Measurements from ENCODE around the gene FLOT1. TPM values are rescaled to one million over a fixed set of nuclear protein-coding genes. Genes with fewer than 3 reads are reported as not detected.

Gene FLOT1
- total and polyA plus RNA-seq, 9 of the 15 experiments (the other 6 are each of a cell fraction or from before 2014, with no cell fraction given) = 11.7 to 149 (median 118) TPM

- TF ChIP-seq THAP12 (CRISPR knock-in tag; IDR thresholded peaks at IDR 0.05) = peak; percentile 81
- peak; percentile 53; the same call in 1 of the 2 replicates for TF ChIP-seq JUND (IDR thresholded peaks at IDR 0.05; ENCODE audit: borderline replicate concordance, low read depth, low read length)
- TF ChIP-seq JUND (tag; IDR thresholded peaks at IDR 0.05; ENCODE audit: borderline replicate concordance, low read depth, low read length) = no peak
- no peak for TF ChIP-seq EZH2 (IDR thresholded peaks at IDR 0.05; ENCODE audit: borderline replicate concordance, low read depth, low read length)
- TF ChIP-seq FIP1L1 (IDR thresholded peaks at IDR 0.05; ENCODE audit: low read depth, low read length, poor library complexity, severe bottlenecking) = no peak
- 0 out of 2 replicates have a peak, but pooled peaks have one; percentile 27 for TF ChIP-seq ELK3 (CRISPR knock-in tag; IDR thresholded peaks at IDR 0.05)
- TF ChIP-seq U2AF2 (optimal IDR thresholded peaks at IDR 0.05; ENCODE audit: low read depth, low read length) = no peak
- no peak for TF ChIP-seq SRSF9 (IDR thresholded peaks at IDR 0.05; ENCODE audit: borderline replicate concordance, low read depth, low read length)
- no peak for TF ChIP-seq BDP1 (IDR thresholded peaks at IDR 0.05; ENCODE audit: insufficient read depth, insufficient read length)
- no peak for TF ChIP-seq KDM5B (IDR thresholded peaks at IDR 0.05; ENCODE audit: insufficient replicate concordance, low read depth, low read length)
- peak; percentile 90 for TF ChIP-seq ZBTB17 (CRISPR knock-in tag; IDR thresholded peaks at IDR 0.05)
- TF ChIP-seq GTF2F1 (IDR thresholded peaks at IDR 0.05; ENCODE audit: low read depth, low read length) = no peak
- no peak for TF ChIP-seq IRF9 (tag; IDR thresholded peaks at IDR 0.05)
- peak; percentile 95 for TF ChIP-seq THRB (CRISPR knock-in tag; conservative IDR thresholded peaks at IDR 0.05)
- peak; percentile 21 for TF ChIP-seq PHF20 (IDR thresholded peaks at IDR 0.05; ENCODE audit: partially characterized antibody)
- peak; percentile 10; the same call in 1 of the 2 replicates for TF ChIP-seq DEAF1 (CRISPR knock-in tag; IDR thresholded peaks at IDR 0.05)
- TF ChIP-seq GABPB2 (CRISPR knock-in tag; conservative IDR thresholded peaks at IDR 0.05) = no peak
- TF ChIP-seq NFYB (IDR thresholded peaks at IDR 0.05; ENCODE audit: extremely low read depth, insufficient read length) = no peak
- no peak for TF ChIP-seq CBX1 (IDR thresholded peaks at IDR 0.05; ENCODE audit: low read depth)
These were observed 21.1 kb downstream of the FLOT1 start (continued) for GRCh38 chr6:30721198-30722024.
